ENCODE data around the gene SLC38A1. TPM values are rescaled to one million over a fixed set of nuclear protein-coding genes. Genes with fewer than 3 reads are reported as not detected.

The SLC38A1 gene
- total and polyA plus RNA-seq, 2 experiments from 2014 or later = 79.9 to 92.0 TPM

DNA sequence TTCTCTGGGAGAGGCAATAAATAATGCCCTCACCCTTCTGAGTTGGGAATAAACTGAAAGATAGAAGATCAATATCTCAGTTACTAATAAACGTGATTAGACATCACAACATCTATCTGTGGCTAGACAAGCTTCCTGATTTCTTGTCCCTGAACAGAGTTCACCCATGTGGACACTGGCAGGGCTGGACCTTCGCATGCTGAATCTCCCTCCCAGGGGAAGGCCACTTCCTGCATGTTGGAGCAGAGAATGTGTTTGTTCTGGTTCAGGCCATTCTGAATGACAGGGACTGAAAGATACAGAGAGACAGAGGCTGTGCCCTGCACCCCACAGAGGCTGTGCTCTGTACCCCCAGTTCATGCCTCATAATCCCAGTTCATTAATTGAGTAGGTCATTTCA, 132.6 kb downstream of the SLC38A1 start:
- in situ Hi-C loops (cut with MboI) = no loop called here
- WGBS, 2 experiments (ENCODE audit: low coverage in 1 of 2, low lambda C conversion rate in 2 of 2, missing lambda C conversion rate in 2 of 2) = 76 to 82% methylated on average over 2 of the region's 2 CpGs
- no peak overlapping the region for H3K27ac ChIP-seq
- H3K4me2 ChIP-seq (ENCODE audit: unreplicated experiment) = no peak overlapping the region
- DNase-seq = no peak
- H3K4me3 ChIP-seq = no peak overlapping the region
- no peak for TF ChIP-seq EZH2phosphoT487 (IDR thresholded peaks at IDR 0.05; ENCODE audit: insufficient read depth, low read depth)
- TF ChIP-seq EZH2 (IDR thresholded peaks at IDR 0.05; ENCODE audit: insufficient read depth, poor library complexity, severe bottlenecking) = no peak
- H3K79me2 ChIP-seq (ENCODE audit: insufficient read depth) = no peaks in the 10 kb centered on the region
- H3K9ac ChIP-seq = no peak overlapping the region
- H4K20me1 ChIP-seq (ENCODE audit: insufficient read depth) = no peaks in the 10 kb centered on the region
- H3K9me2 ChIP-seq (ENCODE audit: insufficient read depth) = no peaks in the 10 kb centered on the region
- no peaks in the 10 kb centered on the region for H3F3A ChIP-seq (ENCODE audit: insufficient read depth)
- no peaks in the 10 kb centered on the region for H3K9me3 ChIP-seq (ENCODE audit: low read depth)
- no peaks in the 10 kb centered on the region for H3K27me3 ChIP-seq (replicated peaks; ENCODE audit: insufficient read depth)
- no peaks in the 10 kb centered on the region for H3K36me3 ChIP-seq (ENCODE audit: low read depth)
- H2AFZ ChIP-seq = no peak overlapping the region
- no peaks in the 10 kb centered on the region for H3K4me1 ChIP-seq (ENCODE audit: insufficient read depth)

DNA sequence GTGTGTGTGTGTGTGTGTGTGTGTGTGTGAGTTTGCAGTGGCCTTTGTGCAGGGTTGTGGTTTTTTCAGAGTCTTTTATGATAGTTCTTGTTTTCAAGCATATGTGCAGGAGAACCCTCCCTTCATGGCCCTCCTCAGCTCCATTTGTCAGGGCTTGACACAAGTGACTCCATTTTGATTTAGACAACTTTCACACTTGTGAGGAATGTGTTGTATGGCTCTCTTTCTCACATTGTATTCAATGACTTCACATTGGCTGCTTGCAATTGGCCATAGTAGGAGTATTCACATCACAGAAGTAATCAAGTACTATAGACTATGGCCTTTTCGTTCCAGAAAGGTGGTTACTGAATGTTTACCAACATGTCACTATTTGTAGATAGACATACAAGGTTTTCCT, 133.1 kb downstream of the SLC38A1 start:
- no peak overlapping the region for H2AFZ ChIP-seq
- no peak overlapping the region for H3K4me2 ChIP-seq (ENCODE audit: unreplicated experiment)
- H3K9me3 ChIP-seq (ENCODE audit: low read depth) = no peaks in the 10 kb centered on the region
- no peaks in the 10 kb centered on the region for H3K36me3 ChIP-seq (ENCODE audit: low read depth)
- DNase-seq = no peak
- 92 to 100% methylated on average over 1 of the region's 1 CpG for WGBS, 2 experiments (ENCODE audit: low coverage in 1 of 2, low lambda C conversion rate in 2 of 2, missing lambda C conversion rate in 2 of 2)
- H3K79me2 ChIP-seq (ENCODE audit: insufficient read depth) = no peaks in the 10 kb centered on the region
- no peak overlapping the region for H3K27ac ChIP-seq
- H3K4me1 ChIP-seq (ENCODE audit: insufficient read depth) = no peaks in the 10 kb centered on the region
- TF ChIP-seq EZH2 (IDR thresholded peaks at IDR 0.05; ENCODE audit: insufficient read depth, poor library complexity, severe bottlenecking) (no peak), EZH2phosphoT487 (IDR thresholded peaks at IDR 0.05; ENCODE audit: insufficient read depth, low read depth) (no peak)
- H3F3A ChIP-seq (ENCODE audit: insufficient read depth) = no peaks in the 10 kb centered on the region
- no peaks in the 10 kb centered on the region for H4K20me1 ChIP-seq (ENCODE audit: insufficient read depth)
- H3K4me3 ChIP-seq = no peak overlapping the region
- H3K27me3 ChIP-seq (replicated peaks; ENCODE audit: insufficient read depth) = no peaks in the 10 kb centered on the region
- H3K9me2 ChIP-seq (ENCODE audit: insufficient read depth) = no peaks in the 10 kb centered on the region
- no peak overlapping the region for H3K9ac ChIP-seq
- in situ Hi-C loops (cut with MboI) = no loop called here

DNA sequence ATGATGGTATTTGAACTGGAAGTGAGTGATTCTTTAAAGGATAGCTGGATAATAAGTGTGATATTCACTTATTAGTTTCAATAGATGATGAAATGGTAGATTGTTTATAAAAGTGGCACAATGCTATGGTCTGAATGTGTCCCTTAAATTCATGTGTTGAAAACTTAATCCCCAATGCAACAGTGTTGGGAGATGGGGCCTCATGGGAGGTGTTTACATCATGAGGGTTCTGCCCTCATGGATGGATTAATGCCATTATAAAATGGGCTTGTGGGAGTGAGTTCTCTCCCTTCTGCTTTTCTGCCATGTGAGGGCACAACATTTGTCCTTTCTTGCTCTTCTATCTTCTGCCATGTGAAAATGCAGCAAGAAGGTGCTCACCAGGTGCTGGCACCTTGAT, 134.0 kb downstream of the SLC38A1 start:
- no peak overlapping the region for H3K27ac ChIP-seq
- no peak overlapping the region for H3K4me3 ChIP-seq
- in situ Hi-C loops (cut with MboI) = no loop called here
- no peaks in the 10 kb centered on the region for H3K9me3 ChIP-seq (ENCODE audit: low read depth)
- no peaks in the 10 kb centered on the region for H3K4me1 ChIP-seq (ENCODE audit: insufficient read depth)
- no peaks in the 10 kb centered on the region for H3K9me2 ChIP-seq (ENCODE audit: insufficient read depth)
- no peak for TF ChIP-seq EZH2phosphoT487 (IDR thresholded peaks at IDR 0.05; ENCODE audit: insufficient read depth, low read depth)
- TF ChIP-seq EZH2 (IDR thresholded peaks at IDR 0.05; ENCODE audit: insufficient read depth, poor library complexity, severe bottlenecking) = no peak
- H3K79me2 ChIP-seq (ENCODE audit: insufficient read depth) = no peaks in the 10 kb centered on the region
- no peaks in the 10 kb centered on the region for H4K20me1 ChIP-seq (ENCODE audit: insufficient read depth)
- no peak overlapping the region for H2AFZ ChIP-seq
- no peak overlapping the region for H3K4me2 ChIP-seq (ENCODE audit: unreplicated experiment)
- H3K36me3 ChIP-seq (ENCODE audit: low read depth) = no peaks in the 10 kb centered on the region
- H3F3A ChIP-seq (ENCODE audit: insufficient read depth) = no peaks in the 10 kb centered on the region
- no peak for DNase-seq
- H3K9ac ChIP-seq = no peak overlapping the region
- H3K27me3 ChIP-seq (replicated peaks; ENCODE audit: insufficient read depth) = no peaks in the 10 kb centered on the region

DNA sequence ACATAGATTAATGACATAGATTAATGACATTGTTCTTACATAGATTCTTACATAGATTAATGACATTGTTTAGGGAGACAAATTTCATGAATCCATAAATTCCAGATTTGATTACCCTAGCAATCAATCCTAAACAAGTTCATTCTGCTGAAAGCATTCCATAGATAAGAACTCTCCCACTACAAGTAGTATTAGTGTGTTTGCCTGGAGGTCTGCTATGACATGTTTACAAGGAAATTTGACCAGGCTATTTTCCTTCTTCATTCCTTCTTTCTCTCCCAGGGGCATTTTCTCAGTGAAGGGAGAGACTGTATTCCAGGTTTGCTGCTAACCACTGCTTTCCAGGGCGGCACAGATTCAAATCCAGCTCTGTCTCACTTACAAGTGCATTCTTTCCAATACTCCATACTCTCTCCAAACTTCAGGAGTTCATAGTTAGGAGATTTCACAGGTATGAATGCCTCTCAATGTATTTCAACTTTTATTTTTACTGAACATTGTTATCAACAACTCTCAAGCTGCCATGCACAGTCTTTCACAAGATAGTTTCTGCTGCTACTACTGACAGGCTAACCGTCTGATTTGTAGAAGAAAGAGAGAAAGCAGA, 134.5 kb downstream of the SLC38A1 start:
- Histone ChIP-seq H4K20me1 (ENCODE audit: insufficient read depth) (no peaks in the 10 kb centered on the region), H3K4me3 (no peak overlapping the region), H3K9ac (no peak overlapping the region), H3K27ac (no peak overlapping the region), H3K36me3 (ENCODE audit: low read depth) (no peaks in the 10 kb centered on the region), H3K9me3 (ENCODE audit: low read depth) (no peaks in the 10 kb centered on the region), H3F3A (ENCODE audit: insufficient read depth) (no peaks in the 10 kb centered on the region), H3K4me2 (ENCODE audit: unreplicated experiment) (no peak overlapping the region), H2AFZ (no peak overlapping the region), H3K9me2 (ENCODE audit: insufficient read depth) (no peaks in the 10 kb centered on the region), H3K27me3 (replicated peaks; ENCODE audit: insufficient read depth) (no peaks in the 10 kb centered on the region), H3K4me1 (ENCODE audit: insufficient read depth) (no peaks in the 10 kb centered on the region), H3K79me2 (ENCODE audit: insufficient read depth) (no peaks in the 10 kb centered on the region)
- WGBS, 2 experiments (ENCODE audit: low coverage in 1 of 2, low lambda C conversion rate in 2 of 2, missing lambda C conversion rate in 2 of 2) = 67 to 70% methylated on average over 2 of the region's 2 CpGs
- in situ Hi-C loops (cut with MboI) = no loop called here
- no peak for DNase-seq
- TF ChIP-seq EZH2phosphoT487 (IDR thresholded peaks at IDR 0.05; ENCODE audit: insufficient read depth, low read depth) (no peak), EZH2 (IDR thresholded peaks at IDR 0.05; ENCODE audit: insufficient read depth, poor library complexity, severe bottlenecking) (no peak)

DNA sequence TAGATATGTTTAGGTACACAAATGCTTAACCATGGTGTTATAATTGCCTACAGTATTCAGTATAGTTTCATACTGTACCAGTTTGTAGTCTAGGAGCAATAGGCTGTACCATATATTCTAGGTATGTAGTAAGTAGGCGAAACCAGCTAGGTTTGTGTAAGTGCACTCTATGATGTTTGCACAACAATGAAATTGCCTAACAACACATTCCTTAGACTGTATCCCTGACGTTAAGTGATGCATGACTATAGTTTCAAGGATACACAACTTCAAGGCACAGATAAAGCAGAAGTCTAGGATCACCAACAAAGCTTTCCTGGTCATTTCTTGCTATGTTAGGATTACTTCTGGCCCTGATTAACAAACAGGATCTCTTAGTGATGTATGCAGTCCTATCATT, 135.1 kb downstream of the SLC38A1 start:
- Histone ChIP-seq H3K27ac (no peak overlapping the region), H3K4me1 (ENCODE audit: insufficient read depth) (no peaks in the 10 kb centered on the region), H2AFZ (no peak overlapping the region), H3K9me2 (ENCODE audit: insufficient read depth) (no peaks in the 10 kb centered on the region), H3K4me2 (ENCODE audit: unreplicated experiment) (no peak overlapping the region), H3K4me3 (no peak overlapping the region), H3K27me3 (replicated peaks; ENCODE audit: insufficient read depth) (no peaks in the 10 kb centered on the region), H3K79me2 (ENCODE audit: insufficient read depth) (no peaks in the 10 kb centered on the region), H3K9ac (no peak overlapping the region), H3F3A (ENCODE audit: insufficient read depth) (no peaks in the 10 kb centered on the region), H4K20me1 (ENCODE audit: insufficient read depth) (no peaks in the 10 kb centered on the region), H3K36me3 (ENCODE audit: low read depth) (no peaks in the 10 kb centered on the region), H3K9me3 (ENCODE audit: low read depth) (no peaks in the 10 kb centered on the region)
- in situ Hi-C loops (cut with MboI) = no loop called here
- no peak for DNase-seq
- 51 to 52% methylated on average over 2 of the region's 2 CpGs for WGBS, 2 experiments (ENCODE audit: low coverage in 1 of 2, low lambda C conversion rate in 2 of 2, missing lambda C conversion rate in 2 of 2)
- TF ChIP-seq EZH2 (IDR thresholded peaks at IDR 0.05; ENCODE audit: insufficient read depth, poor library complexity, severe bottlenecking) (no peak), EZH2phosphoT487 (IDR thresholded peaks at IDR 0.05; ENCODE audit: insufficient read depth, low read depth) (no peak)

Other genes with a start within 250 kb of the SLC38A1 start
- 1,383 and 1,539 TPM in 2 replicates for gene SLC38A2, start 103.7 kb upstream of the SLC38A1 start, total RNA-seq (2014; rRNA removed; shearing (Covaris generic))
- gene SLC38A2, start 103.7 kb upstream of the SLC38A1 start, polyA plus RNA-seq (2016; fragmentation: Nextera tagmentation; extraction: Ambion mirVana) = 649 and 683 TPM in 2 replicates